HG03108 (cell line): ENCODE measurements around the gene USP11.

Experiments
- ATAC-seq: cut with Tn5 transposase; IDR thresholded peaks from one replicate; pipeline ENCODE4 v1.9.1; 2021; ENCODE audit warnings: moderate library complexity; ENCODE audit not compliant: unreplicated experiment

The USP11 gene

DNA sequence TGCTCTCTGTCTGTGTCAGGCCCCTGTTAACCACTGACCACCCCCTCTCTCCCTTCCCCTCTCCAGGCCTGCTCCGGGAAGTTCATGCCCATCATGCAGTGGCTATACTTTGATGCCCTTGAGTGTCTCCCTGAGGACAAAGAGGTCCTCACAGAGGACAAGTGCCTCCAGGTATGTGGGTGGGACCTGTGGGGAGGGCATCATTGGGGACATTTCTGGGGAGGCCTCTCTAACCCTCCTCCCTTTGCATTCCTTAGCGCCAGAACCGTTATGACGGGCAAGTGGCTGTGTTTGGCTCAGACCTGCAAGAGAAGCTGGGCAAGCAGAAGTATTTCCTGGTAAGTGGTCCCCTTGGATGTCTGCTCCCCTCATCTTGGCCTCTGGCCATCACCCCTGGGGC lies 29.9 kb upstream of the USP11 start:
- ATAC-seq = no peak

DNA sequence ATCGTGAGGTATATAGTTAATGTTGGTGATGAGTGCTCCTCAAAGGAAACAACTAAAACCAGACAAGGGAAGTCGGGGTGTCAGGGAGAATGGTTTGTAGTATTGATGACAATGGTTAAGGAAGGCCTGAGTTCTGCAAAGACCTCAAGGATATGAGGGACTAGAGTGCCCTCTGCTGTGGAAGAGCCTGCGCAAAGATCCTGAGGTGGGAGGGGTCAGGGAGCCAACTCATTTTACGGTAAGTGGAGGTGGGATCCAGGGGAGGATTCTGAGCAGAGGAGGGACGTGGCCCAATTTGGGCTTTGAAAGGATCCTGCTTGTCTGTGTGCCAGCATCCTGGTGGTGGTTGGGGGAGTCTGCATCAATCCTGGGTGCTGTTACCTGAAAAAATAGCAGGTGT lies 27.8 kb upstream of the USP11 start:
- no peak for ATAC-seq

DNA sequence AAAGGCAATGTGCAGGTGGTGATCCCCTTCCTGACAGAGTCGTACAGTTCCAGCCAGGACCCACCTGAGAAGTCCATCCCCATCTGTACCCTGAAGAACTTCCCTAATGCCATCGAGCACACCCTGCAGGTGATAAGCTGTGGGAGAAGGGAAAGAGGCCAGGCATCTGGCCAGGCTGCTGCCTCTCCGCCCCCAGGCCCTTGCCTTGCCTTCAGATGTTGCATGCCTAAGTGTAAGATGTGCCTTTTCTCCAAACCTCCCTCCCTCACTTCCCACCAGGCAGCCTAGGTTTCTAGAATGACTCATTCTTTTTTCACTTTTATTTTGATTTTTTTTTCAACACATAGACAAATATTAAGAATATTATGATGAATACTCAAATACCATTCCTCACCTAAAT lies 26.5 kb upstream of the USP11 start:
- no peak for ATAC-seq

DNA sequence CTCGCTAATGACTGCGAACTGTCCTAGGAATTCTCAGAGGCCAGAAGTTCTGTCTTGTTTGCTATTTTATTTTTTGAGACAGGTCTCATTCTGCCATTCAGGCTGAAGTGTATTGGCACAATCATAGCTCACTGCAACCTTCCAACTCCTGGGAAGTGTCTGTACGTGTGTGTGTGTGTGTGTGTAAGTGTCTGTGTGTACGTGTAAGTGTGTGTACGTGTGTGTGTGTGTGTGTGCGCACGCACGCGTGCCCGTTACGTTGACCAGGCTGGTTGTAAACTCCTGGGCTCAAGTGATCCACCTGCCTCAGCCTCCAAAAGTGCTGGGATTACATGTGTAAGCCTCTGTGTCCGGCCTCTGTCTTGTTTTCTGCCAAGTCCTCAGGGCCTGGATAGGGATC lies 24.7 kb upstream of the USP11 start:
- no peak for ATAC-seq

DNA sequence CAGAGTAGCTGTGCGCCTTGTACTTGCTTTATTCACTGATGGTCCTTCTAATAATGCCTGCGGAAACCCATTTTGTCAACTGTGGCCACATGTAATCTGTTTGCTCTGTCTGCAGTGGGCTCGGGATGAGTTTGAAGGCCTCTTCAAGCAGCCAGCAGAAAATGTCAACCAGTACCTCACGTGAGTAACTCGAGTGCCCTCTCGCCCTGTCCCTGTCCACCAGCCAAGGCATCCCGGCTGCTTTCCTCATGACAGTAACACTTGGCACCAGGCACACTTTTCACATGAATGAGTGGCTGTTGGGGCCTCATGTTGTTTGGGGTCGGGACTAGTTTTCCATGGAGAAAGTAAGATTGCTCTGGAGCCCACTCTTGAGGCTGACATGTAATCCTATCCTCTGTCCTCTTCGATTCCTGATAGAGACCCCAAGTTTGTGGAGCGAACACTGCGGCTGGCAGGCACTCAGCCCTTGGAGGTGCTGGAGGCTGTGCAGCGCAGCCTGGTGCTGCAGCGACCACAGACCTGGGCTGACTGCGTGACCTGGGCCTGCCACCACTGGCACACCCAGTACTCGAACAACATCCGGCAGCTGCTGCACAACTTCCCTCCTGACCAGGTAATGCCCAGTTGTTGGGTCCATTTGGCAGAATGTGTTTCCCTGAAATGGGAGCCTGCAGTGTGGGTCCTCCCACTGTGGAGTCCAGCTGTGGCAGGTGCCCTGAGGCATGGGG lies 23.1 kb upstream of the USP11 start:
- ATAC-seq = no peak

DNA sequence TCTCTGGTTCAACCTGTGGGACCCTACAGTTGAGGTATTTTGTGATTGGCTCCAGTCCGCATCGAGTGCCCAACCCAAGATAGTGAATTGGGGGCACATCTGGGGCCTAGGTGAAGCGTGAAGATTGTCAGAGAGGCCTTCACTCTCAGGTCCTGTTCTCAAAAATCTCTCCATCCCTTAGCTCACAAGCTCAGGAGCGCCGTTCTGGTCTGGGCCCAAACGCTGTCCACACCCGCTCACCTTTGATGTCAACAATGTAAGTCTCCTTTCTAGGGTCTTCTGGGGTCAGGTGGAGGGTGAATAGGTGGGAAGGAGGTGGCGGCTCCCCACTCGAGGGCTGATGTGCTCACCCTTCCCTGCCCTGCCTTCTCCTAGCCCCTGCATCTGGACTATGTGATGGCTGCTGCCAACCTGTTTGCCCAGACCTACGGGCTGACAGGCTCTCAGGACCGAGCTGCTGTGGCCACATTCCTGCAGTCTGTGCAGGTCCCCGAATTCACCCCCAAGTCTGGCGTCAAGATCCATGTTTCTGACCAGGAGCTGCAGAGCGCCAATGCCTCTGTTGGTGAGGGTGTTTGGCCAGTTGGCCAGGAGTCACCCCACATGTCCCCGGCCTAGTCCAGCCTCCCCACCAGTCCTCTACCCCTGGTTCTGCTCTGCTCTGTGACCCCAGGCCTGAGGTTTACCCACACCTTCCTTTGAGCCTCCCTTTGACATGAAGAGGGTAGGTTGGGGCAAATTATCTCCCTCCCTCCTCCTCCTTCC lies 22.0 kb upstream of the USP11 start:
- no peak for ATAC-seq

DNA sequence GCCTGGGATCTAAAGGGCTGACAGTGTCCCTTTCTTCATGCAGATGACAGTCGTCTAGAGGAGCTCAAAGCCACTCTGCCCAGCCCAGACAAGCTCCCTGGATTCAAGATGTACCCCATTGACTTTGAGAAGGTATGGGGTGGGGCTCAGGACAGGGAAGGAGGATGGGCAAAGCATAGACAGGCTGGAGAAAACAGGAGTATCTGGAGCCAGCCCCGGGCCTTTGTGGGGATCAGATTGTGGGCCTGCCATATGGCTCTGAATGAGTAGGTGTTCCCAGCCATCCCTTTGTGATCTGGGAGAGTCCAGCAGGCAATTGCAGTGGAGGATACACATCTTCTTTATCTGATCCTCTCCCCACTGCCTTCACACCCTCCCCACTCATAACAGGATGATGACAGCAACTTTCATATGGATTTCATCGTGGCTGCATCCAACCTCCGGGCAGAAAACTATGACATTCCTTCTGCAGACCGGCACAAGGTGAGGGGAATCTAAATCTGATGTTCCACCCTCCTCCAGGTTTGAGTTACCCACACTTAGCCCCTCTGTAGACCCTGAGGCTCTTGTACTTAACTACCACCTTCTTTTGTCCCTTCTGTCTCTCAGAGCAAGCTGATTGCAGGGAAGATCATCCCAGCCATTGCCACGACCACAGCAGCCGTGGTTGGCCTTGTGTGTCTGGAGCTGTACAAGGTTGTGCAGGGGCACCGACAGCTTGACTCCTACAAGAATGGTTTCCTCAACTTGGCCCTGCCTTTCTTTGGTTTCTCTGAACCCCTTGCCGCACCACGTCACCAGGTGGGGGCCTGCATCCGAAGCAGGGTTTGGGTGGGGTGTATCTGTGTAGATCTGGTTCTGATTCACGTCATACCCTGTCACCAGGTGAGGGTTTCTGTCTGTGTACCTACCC lies 20.2 kb upstream of the USP11 start:
- ATAC-seq = no peak

DNA sequence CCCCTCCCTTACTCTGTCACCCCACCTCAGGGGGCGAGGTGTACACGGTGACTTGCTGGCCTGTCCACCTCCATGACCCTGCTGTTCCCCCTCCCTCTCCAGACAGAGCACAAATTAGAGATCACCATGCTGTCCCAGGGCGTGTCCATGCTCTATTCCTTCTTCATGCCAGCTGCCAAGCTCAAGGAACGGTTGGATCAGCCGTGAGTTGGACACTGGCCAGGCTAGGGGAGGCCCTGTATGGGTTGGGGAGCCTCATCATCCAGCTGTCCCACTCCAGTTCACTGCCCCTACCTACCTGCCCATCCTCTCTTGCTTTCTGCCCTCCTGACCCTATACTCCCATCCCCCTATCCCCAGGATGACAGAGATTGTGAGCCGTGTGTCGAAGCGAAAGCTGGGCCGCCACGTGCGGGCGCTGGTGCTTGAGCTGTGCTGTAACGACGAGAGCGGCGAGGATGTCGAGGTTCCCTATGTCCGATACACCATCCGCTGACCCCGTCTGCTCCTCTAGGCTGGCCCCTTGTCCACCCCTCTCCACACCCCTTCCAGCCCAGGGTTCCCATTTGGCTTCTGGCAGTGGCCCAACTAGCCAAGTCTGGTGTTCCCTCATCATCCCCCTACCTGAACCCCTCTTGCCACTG lies 18.3 kb upstream of the USP11 start:
- no peak for ATAC-seq

DNA sequence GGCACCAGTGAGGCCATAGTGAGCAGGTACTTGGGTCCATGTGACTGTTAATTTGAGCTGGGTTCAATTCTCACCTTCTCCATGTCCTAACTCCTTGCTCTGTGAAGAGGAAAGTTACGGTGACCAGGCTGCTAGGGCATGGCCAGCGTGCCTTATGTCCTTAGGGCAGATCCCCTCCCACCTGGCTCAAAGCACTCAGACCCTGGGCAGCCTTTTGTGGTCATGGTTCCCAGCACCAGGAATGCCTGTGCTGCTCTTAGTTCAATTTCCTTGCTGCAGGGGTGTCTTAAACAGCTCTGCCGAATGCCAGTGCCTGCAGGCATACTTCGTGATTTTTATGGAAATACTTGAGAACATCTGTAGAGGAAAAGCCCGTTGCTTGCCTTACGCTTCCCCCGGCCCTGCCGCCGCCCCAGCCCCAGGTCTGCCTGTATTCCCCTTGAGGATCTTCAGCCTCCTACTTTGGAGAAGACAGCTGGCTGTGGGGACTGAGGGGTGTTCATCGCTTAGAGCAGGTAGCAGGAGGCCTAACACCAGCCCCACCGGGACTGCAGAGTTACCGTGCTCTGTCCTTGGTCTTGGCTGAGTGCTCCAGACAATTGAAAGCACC lies 17.4 kb upstream of the USP11 start:
- no peak for ATAC-seq

DNA sequence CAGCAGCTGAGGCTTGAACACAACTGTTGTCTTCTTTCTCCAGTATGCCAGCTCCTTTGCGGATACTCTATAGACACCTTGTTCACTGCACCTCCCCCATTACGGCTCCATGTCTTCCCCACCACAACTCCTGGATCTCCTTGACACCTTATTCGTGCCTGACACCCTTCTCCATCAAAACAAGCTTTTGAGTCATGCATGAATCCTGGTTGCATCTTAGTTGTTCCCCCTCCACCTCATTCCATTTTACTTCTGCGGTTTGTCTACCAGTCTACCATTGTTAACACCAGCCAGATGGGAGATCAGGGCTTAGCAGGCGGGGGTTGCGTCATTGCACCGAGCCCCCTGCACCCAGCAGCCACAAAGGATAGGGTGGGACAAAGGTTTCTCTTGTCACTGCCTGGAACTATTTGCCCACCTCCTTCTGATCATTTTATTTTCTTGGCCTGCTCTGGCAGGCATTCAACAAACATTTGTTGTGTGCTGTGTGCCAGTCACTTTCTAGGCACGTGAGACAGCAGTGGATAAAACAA lies 16.4 kb upstream of the USP11 start:
- no peak for ATAC-seq

DNA sequence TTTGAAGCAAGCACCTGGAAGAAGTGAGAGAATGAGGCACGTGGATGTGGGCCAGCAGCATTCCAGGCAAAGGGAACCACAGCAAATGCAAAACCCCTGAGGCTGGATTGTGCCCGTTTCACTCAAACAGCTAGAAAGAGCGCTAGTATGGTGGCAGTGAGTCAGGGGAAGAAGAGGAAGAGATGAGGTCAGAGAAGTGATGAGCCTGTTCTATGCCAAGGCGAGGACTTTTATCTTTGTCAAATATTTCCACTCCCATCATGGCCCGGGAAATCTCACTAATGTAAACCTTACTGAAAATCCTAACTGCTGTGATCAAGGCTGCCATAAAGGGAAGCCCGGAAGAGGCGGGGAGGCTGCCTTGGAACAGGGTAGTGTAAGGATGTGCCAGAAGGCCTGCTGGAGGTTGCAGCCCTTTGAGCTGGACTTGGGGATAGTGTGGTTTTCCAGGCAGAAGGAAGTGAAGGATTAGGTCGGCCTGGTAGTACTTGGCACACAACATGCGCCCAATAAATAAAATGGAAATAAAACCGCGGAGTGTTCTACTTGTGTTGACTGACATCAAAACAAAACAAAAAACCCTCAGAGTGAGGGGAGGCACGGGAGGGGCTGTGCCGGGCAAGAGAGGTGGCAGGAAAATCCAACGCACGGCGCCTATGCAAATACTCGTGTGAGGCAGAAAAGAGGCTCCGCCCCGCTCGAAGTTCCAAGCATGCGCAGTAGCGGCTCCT lies 15.5 kb upstream of the USP11 start:
- no peak for ATAC-seq

DNA sequence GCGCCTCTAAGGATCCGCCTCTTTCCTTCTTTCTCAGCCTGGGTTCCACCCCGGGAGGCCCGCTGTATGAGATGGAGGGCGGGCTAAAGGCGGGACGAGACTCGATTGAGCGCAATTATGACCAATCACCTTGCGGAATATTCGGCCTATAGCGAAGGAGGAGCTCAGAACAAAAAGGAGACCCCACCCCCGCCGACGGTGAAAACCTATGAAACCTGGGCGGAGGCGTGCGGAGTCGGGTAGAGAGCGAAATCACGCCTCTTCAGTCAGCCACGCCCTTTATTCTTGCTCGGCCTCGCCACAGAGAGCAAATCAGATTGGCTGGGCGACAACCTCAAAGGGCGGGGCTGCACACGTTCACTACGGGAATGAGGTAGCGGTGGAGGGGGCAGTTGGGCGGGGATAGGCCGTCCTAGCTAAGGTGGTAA lies 14.9 kb upstream of the USP11 start:
- ATAC-seq = peak; percentile 83

DNA sequence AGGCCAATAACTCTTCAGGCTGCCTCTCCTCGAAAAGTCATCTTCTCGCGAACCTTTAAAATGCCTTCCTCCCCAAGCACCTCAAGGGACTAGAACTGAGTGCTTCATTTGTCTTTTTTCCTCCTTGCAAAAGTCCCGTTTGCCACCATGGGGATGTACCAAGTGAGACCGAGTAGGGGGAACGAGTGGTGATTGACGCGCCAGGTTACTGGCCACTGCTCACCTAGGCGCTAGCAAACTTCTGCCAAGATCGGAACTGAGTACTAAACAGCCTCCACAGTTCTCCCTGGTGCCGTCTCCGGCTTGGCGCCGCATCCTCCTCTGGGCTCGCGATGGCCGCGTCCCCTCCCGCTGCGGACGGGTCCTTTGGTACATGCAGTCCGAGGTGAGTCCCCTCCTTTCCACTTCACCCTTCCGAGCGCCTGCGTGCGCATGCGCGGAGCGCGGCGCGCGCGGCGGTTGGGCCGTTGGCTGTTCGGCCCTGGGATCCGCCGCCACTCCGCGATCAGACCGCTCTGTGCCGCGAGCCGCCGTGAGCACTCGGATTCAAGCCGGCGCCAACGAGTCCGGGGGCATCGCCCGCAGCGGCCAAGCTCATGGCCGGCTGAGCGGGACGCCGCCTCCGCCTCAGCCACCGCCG lies 14.4 kb upstream of the USP11 start, which contains the start of gene CDK16:
Gene CDK16, plus strand, starts transcription at position 402 of the 640 bp plus-strand sequence. CDS start 4,877 bp downstream, outside the sequence.
- peak; percentile 32 for ATAC-seq

DNA sequence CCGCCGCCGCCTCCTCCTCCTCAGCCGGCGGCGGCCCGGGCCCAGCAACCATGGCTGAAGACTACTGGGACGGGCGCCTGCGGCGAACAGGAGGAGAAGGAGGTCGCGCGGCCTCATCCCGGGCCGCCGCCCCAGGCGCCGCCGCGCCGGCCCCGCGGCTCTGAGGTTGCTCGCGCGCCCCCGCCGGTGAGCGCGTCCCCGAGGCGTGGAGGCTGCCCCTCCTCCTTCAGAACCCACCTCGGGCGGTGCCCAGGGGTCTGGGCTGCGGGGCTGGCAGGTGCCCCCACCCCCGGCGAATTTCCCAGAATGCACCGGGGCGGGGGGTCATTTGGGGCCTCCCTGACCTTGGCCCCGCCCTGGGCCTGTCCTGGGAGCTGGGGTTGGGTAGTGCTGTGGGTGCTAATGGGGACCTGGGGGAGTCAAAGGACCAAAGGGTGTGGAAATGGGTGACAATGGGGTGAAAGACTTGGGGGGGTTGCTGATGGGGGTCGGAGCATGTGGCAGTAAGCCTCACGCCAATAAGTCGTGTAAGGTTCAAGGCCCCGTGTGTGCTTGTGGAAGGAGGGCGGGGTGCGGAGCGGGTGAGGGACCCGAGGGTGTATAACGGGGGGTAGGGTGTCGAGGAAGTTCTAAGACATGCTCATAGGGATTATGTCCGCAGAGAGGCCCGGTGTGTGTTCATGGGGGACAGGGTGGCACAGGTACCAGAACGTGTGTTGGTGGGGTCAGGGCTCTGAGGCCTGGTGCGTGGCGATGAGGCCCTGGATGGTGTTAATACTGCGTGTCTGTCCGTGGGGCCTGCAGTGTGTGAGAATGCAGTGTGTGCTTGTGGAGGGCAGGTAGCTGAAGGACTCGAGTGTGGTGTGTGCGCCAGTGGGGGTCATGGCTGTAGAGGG lies 13.6 kb upstream of the USP11 start:
- no peak for ATAC-seq

DNA sequence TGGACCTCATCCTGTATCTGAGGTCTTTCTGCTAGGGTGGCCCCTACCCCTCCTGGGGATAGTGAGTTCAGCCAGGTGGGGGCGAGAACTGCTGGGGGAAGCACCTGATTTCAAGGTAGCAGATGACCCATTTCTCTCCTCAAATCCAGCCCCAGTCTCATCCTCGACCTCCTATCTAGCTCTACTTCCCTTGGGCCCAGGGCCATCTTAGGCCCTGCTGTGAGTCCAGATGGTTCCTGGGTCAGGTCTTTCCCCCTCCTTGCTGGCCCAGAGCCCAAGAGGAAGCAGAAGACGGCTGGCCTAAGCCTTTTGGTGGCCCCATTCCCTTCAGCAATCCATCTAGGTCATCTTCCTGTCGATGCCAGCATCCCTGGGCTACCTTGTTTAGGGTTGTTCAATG lies 11.1 kb upstream of the USP11 start:
- no peak for ATAC-seq

DNA sequence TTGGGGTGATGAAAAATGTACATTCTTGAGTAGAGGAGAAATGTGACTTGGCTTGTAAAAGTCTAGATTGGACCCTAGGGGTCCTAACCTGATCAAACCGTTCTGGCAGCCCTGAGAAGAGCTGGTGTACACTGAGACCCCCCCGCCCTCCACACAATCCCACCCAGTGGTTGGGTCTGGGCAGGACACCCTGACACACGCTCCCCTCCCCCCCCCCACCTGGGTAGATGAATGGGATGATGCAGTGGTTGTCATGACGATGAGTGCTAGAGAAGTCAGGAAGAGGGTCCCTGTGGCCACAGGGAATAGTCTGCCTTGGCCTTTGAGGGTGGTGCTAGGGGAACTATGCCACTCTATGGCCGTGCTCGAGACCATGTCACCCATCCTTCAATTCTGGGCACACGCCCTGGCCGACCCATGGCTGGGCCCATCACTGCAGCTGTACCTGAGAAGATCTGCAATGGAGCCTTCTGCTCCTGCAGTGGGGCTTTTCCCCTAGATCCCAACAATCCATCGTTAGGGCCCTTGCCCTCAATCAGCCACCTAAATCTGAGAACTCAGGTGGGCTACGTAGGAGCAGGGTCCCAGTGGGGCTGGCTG lies 10.0 kb upstream of the USP11 start:
- ATAC-seq = no peak

DNA sequence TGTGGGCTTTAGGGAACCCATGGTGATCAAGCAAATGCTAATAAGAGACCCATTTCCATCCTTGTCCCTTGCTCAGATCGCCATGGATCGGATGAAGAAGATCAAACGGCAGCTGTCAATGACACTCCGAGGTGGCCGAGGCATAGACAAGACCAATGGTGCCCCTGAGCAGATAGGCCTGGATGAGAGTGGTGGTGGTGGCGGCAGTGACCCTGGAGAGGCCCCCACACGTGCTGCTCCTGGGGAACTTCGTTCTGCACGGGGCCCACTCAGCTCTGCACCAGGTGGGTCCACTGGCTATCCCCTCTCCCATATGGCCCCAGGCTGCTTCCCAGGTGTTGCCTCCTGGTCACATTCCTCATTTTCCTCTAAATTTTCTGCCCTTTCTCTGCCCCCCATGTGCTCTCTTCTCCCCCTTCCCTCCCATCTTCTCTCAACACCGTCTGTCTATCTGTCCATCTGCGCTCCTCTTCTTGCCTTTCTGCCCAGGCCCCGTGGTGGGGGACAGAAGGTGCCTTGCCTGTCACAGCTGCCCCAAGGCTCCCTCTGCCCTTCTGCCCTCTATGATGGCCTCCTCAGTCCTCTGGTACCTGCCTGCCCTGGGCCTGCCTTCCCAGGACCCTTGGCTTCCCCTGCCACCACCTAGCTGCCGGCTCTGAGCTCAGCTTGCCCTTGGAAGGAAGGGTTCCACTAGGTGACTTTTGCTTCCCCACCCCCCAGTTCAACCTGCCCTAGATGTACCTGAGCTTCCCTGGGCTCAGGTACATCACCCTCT lies 9.1 kb upstream of the USP11 start:
- ATAC-seq = no peak
